ENCODE measurements around the gene COA8. TPM values are rescaled to one million over a fixed set of nuclear protein-coding genes. Genes with fewer than 3 reads are reported as not detected.
A peak's percentile ranks its signal among the peaks of the same experiment; 100 is the strongest.

The COA8 gene
- total and polyA plus RNA-seq, 5 donors = 33.8 to 60.8 (median 43.3) TPM

DNA sequence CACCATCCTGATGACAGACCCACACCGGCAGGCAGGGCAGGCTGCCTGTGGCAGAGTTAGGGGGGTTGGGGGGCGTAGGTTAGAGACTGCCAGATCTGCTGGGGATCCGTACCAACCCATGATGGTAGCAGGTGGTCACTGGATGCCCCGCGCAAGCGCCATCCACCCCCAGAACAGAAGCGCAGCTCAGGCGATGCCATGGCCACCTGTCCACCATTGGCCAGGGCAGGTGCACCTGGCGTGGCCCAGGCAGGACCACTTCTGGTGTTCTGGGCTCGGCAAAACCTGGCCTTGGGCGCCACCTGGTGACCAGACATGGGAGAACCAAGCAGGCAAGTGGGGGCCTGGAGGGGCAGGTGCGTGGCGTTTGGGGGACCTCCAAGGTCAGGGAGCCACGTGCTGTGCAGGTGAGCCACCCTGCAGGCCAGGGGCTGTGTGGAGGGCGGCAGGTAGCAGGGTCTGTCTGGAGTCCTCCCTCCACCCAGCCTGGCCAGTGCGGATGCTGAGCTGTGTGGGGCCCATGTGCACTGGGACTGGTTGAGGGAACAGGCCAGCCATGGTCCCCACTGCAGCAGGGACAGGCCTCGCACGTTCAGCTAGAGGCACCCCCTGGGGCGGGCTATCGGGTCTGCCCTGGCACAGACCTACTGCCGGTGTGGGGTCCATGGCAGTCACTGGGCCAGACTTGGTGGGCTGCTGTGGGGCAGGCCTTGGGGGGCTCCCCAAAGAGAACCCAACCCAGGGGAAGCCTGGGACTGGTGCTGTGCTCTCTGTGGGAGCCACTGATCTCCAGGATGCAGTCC lies 15.9 kb upstream of the COA8 start:
- no peaks in the 10 kb centered on the region for H3K9me3 ChIP-seq (ENCODE audit: control insufficient read depth, low read length)
- peak; percentile 71 to 91 (median 89) for DNase-seq
- 25% methylated on average over 21 of the region's 21 CpGs for WGBS
- H3K4me3 ChIP-seq (ENCODE audit: low read length) = no peak overlapping the region
- intact Hi-C loops (cut with DNase I) = loop anchor here in 3 of 4 donors (2.0 to 5.0 kb wide), 2 partner anchors 28 to 45 kb away; no protein-coding TSS in a partner anchor
- peak in 1 of 2 donors; percentile 6 for ATAC-seq
- H3K4me1 ChIP-seq (ENCODE audit: control insufficient read depth, insufficient read depth, low read length) = peaks cover 5% of the 10 kb centered on the region
- H3K27me3 ChIP-seq (ENCODE audit: control insufficient read depth, insufficient read depth) = no peaks in the 10 kb centered on the region
- H3K27ac ChIP-seq (ENCODE audit: low read length) = no peak overlapping the region

DNA sequence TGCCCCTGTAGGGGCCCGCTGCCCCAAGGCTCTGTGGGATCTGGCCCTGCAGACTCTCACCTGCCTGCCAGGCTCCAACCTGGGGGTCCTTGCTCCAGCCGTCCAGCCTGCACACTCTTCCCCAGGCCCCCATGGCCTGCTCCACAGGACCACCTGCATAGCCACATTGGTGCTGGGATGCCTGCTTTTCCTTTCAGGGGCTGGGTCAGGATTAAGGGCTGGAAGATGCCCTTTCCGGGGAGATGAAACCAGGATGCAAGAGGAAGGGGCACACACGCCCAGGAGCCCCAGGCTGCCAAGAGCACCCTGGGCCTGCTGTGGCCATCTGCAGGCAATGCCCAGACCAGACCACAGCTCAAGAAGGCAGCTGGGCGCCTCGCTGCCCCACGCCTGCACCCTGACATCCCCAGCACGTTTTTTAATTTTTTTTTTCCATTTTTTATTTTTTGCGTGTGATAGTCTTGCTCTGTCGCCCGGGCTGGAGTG lies 15.3 kb upstream of the COA8 start:
- Histone ChIP-seq H3K4me1 (ENCODE audit: control insufficient read depth, insufficient read depth, low read length) (peaks cover 8% of the 10 kb centered on the region), H3K4me3 (ENCODE audit: low read length) (no peak overlapping the region), H3K27me3 (ENCODE audit: control insufficient read depth, insufficient read depth) (no peaks in the 10 kb centered on the region), H3K9me3 (ENCODE audit: control insufficient read depth, low read length) (no peaks in the 10 kb centered on the region), H3K27ac (ENCODE audit: low read length) (no peak overlapping the region)
- DNase-seq = peak in 1 of 3 donors; percentile 43
- ATAC-seq = no peak
- 84% methylated on average over 11 of the region's 11 CpGs for WGBS
- intact Hi-C loops (cut with DNase I) = loop anchor here in 3 of 4 donors (2.0 to 5.0 kb wide), 2 partner anchors 29 to 45 kb away; no protein-coding TSS in a partner anchor

DNA sequence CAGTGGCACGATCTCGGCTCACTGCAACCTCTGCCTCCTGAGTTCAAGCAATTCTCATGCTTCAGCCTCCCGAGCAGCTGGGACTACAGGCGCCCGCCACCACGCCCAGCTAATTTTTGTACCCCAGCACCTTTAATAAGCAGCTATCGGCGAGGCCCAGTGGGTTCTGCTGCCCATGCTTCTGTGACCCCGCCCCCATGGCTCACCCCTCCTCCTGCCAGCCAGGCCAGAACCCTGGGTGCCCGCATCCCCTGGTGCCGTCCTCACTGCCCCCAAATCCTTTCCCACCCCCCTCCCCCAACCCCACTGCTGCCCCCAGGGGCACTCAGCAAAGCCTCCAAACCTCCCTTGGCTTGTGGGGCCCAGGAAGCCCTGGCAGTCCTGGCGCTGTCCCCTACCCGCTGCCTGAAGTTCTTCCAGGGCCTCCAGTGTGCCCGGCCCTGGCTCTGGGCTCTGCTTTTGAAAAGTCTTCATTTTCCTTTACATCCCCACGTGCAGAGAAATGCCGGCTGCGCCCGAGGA lies 14.8 kb upstream of the COA8 start:
- H3K27ac ChIP-seq (ENCODE audit: low read length) = no peak overlapping the region
- ATAC-seq (no peak), DNase-seq (peak in 2 of 3 donors; percentile 24 to 53)
- H3K4me1 ChIP-seq (ENCODE audit: control insufficient read depth, insufficient read depth, low read length) = peaks cover 8% of the 10 kb centered on the region
- 89% methylated on average over 18 of the region's 18 CpGs for WGBS
- no peak overlapping the region for H3K4me3 ChIP-seq (ENCODE audit: low read length)
- no peaks in the 10 kb centered on the region for H3K9me3 ChIP-seq (ENCODE audit: control insufficient read depth, low read length)
- intact Hi-C loops (cut with DNase I) = loop anchor here in 3 of 4 donors (2.0 to 5.0 kb wide), 2 partner anchors 29 to 46 kb away; no protein-coding TSS in a partner anchor
- H3K27me3 ChIP-seq (ENCODE audit: control insufficient read depth, insufficient read depth) = no peaks in the 10 kb centered on the region

DNA sequence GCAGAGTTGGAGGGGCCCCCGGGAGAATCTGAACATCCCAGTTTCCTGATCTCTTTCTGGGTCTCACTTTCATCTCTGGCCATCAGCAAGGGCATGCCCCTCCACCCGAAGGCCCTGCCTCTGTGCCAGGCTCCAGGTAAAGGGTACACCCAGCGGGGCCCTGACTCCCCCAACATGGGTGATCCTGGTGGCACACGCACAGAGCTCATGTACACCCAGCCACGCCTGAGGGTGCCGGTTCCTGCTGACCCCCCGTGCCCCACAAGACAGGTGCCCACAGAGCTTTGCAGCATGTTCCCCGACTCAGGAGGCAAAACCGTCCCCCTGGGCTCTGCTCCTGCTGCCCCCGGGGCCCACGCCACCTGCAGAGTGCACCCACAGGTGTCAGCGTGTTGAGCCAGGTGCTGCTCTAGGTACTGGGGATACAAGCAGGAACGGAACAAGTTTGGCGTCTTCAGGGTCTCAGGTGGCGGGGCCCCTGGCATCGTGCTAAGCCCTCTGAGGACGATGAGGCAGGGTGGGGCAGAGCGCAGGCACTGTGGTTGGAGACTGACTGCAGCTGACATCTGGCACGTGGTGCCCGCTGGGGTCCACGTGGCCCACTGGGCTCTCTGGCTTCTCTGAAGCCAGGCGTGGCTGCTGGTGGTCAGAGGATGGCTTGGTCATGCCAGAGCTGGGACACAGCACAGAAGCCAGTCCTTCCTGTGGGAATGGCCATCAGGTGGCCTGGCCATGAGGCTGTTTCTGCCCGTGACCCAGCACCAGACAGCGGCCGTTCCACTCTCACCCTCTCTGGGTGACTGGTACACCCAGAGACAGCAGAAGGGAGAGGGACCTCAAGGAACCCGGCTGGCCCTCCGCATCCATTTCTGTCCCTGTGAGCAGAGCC lies 14.1 kb upstream of the COA8 start:
- Histone ChIP-seq H3K4me1 (ENCODE audit: control insufficient read depth, insufficient read depth, low read length) (peaks cover 8% of the 10 kb centered on the region), H3K27me3 (ENCODE audit: control insufficient read depth, insufficient read depth) (no peaks in the 10 kb centered on the region), H3K4me3 (ENCODE audit: low read length) (no peak overlapping the region), H3K9me3 (ENCODE audit: control insufficient read depth, low read length) (no peaks in the 10 kb centered on the region), H3K27ac (ENCODE audit: low read length) (no peak overlapping the region)
- intact Hi-C loops (cut with DNase I) = loop anchor here in 3 of 4 donors (5.0 kb wide), 1 partner anchor 46 kb away; no protein-coding TSS in a partner anchor
- ATAC-seq (no peak), DNase-seq (peak; percentile 21 to 66 (median 58))
- WGBS = 90% methylated on average over 27 of the region's 27 CpGs

DNA sequence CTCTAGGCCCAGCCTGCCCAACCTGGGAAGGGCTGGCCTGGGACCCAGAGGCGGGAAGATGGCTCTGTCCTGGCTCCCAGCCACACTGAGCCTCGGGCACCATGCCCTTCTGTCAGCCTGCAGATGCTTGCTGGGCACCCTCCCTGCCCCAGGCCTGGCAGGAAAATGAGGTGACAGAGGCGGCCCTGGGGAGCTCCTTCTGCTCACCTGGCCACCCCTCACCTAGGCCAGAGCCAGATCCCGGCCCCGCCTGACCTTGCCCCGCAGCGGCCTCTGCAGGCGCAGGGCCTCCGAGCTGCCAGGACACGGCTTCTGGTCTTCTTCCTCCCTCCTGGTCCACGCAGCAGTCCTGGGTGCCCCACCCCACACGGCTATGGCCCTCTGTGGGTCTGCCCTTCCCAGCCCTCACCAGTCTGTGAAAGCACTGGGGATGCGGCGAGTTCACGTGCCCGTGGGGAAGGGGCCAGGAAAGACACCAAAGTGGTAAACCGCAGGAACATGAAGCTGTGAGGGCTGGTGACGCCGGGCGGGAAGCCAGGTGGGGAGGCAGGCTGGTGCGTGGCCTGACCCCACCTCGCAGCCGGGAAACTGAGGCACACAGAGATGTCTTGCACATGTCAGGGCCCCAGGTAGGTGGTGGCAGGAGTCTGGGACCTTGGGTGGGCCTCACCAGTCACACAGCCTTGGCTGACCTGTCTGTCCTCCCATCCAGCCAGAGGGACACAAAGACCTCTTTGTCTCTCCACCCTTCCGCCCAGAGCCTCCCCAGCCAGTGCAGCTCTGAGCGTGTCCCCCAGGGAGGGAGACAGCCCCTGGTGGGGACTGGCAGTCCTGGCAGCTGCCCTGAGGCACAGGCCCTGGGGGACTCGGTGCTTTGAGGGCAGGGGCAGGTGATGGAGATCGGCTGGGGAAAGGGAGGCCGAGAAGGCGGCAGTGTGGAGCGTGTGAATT lies 13.1 kb upstream of the COA8 start:
- intact Hi-C loops (cut with DNase I) = loop anchor here (5.0 kb wide), 2 partner anchors 32 to 47 kb away; no protein-coding TSS in a partner anchor
- peaks cover 8% of the 10 kb centered on the region for H3K4me1 ChIP-seq (ENCODE audit: control insufficient read depth, insufficient read depth, low read length)
- H3K27me3 ChIP-seq (ENCODE audit: control insufficient read depth, insufficient read depth) = no peaks in the 10 kb centered on the region
- no peaks in the 10 kb centered on the region for H3K9me3 ChIP-seq (ENCODE audit: control insufficient read depth, low read length)
- DNase-seq = peak in 2 of 3 donors; percentile 76 to 87
- WGBS = 77% methylated on average over 30 of the region's 30 CpGs
- no peak overlapping the region for H3K4me3 ChIP-seq (ENCODE audit: low read length)
- peak overlapping the region; percentile 43 for H3K27ac ChIP-seq (ENCODE audit: low read length)
- peak; percentile 0 to 4 for ATAC-seq

DNA sequence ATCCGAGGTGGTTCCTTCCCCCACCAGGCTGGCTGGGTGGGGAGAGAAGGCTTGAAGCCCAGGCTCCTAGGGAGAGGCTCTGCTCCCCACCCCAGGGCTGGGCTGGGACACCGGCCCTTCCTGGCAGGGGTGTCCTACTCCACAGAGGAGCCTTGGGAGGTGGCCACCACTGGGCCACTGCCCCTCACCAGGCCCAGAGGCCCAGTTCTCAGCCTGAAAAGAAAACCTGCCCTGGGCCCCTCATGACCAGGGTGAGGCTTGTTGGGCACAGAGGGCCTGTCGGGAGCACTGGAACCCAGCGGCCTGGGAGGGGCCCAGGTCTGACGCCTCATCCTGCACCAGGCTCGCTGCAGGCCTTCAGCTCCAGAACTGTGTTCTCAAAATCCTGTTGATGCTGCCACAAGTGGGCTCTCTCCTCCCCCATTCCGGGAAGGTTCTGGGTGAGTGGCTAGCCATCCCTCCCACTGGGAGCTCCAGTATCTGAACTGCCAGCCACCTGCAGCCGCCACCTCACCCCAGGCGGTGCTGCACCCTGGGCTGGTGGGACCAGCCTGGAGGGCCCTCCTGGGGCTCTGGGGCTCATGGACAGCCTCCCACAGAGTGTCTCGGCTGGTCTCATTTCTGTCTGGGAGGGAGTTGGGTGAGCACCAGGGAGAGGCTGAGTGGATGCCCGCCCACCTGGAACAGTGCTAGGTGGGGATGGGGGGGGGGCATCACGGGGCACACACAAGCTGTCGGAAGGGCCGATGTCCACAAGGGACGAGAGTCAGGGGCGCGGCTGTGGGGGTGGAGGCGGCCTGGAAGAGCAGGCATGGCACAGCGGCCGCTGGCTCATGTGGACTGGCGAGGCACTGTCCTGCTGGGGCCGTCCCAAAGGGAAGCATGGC lies 12.1 kb upstream of the COA8 start:
- intact Hi-C loops (cut with DNase I) = loop anchor here in 1 of 4 donors (5.0 kb wide), 1 partner anchor 33 kb away; no protein-coding TSS in a partner anchor
- no peaks in the 10 kb centered on the region for H3K9me3 ChIP-seq (ENCODE audit: control insufficient read depth, low read length)
- peak overlapping the region; percentile 97 for H3K27ac ChIP-seq (ENCODE audit: low read length)
- peak; percentile 38 to 88 (median 82) for DNase-seq
- ATAC-seq = peak; percentile 18 to 39
- no peaks in the 10 kb centered on the region for H3K27me3 ChIP-seq (ENCODE audit: control insufficient read depth, insufficient read depth)
- H3K4me1 ChIP-seq (ENCODE audit: control insufficient read depth, insufficient read depth, low read length) = peaks cover 8% of the 10 kb centered on the region
- no peak overlapping the region for H3K4me3 ChIP-seq (ENCODE audit: low read length)
- WGBS = 57% methylated on average over 22 of the region's 22 CpGs

DNA sequence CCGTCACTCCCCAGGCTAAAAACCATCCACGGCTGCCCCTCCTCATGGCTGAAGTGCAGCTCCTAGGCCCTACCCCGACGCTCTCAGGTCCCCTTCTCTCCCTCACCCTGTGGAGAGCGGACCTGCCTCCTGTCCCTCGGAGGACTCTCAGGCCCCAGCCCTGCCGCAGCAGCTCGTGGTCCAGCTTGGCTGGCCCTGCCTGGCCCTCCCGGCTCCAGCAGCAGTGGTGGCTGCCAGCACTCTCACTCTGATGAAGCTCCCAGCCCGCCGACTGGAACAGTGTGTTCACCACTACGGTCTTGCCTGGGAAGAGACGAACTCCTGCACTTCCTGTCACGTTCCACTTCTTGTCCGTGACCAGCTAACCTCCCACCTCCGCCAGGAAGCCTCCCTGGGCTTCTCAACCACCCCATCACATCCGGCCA lies 11.4 kb upstream of the COA8 start:
- H3K4me3 ChIP-seq (ENCODE audit: low read length) = no peak overlapping the region
- DNase-seq = peak; percentile 90 to 94 (median 92)
- no peaks in the 10 kb centered on the region for H3K27me3 ChIP-seq (ENCODE audit: control insufficient read depth, insufficient read depth)
- H3K4me1 ChIP-seq (ENCODE audit: control insufficient read depth, insufficient read depth, low read length) = peaks cover 10% of the 10 kb centered on the region
- intact Hi-C loops (cut with DNase I) = loop anchor here in 1 of 4 donors (5.0 kb wide), 1 partner anchor 34 kb away; no protein-coding TSS in a partner anchor
- 40% methylated on average over 17 of the region's 17 CpGs for WGBS
- H3K27ac ChIP-seq (ENCODE audit: low read length) = peak overlapping the region; percentile 97
- H3K9me3 ChIP-seq (ENCODE audit: control insufficient read depth, low read length) = no peaks in the 10 kb centered on the region
- peak; percentile 70 to 78 for ATAC-seq

DNA sequence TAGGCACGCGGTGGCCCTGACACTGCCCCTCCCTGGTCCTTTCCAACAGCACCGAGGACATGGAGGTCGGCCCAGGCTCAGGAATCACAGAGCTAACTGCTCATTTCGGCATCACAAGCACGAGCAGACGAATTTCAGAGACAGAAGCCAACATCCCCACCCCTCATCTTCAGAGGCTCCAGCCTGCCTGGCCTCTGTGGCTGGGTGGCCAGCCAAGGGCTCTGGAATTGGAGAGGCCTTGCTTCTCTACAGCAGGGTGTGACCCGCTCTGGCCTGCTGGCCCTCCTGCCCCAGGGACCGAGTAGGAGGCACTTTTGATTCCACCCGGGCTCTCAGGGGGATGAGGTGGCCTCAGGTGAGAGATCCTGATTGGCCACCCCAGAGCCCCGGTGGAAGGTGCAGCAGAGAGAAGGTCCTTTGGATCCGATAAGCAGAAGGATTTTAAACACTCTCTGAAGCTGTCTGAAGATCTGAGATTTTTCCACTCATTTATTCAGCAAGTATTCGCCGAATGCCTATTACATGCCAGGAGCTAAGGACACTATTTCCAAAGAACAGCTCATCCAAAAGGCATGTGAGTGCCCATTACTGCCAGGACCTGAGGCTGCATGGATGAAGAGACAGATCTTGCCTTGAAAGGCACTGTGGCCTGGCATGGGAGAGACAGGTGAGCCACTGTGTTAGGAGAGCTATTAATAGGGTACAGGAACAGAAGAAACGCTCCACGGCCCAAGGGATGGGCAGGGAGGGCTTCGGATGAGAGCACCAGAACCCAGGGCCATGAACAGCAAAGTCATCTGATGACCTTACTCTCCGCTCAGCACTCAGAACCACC lies 10.5 kb upstream of the COA8 start:
- no peaks in the 10 kb centered on the region for H3K27me3 ChIP-seq (ENCODE audit: control insufficient read depth, insufficient read depth)
- no peaks in the 10 kb centered on the region for H3K9me3 ChIP-seq (ENCODE audit: control insufficient read depth, low read length)
- DNase-seq (peak; percentile 81 to 94 (median 91)), ATAC-seq (peak; percentile 61 to 68)
- WGBS = 42% methylated on average over 18 of the region's 18 CpGs
- H3K4me1 ChIP-seq (ENCODE audit: control insufficient read depth, insufficient read depth, low read length) = peaks cover 12% of the 10 kb centered on the region
- H3K27ac ChIP-seq (ENCODE audit: low read length) = peak overlapping the region; percentile 97
- H3K4me3 ChIP-seq (ENCODE audit: low read length) = no peak overlapping the region
- intact Hi-C loops (cut with DNase I) = loop anchor here in 1 of 4 donors (5.0 kb wide), 1 partner anchor 35 kb away; no protein-coding TSS in a partner anchor

Data from right cardiac atrium (tissue), 5 donors.